HUES48 (cell line): Measurements from ENCODE around the gene EYS.

Source experiments
- H3K27ac ChIP-seq: one replicate; pipeline ENCODE4 v1.7.0; 2013; ENCODE audit warnings: low read depth, low read length, inconsistent platforms
- H3K27me3 ChIP-seq: 2 replicates; pipeline ENCODE4 v1.6.1; 2013; ENCODE audit warnings: mild to moderate bottlenecking, low read length; ENCODE audit not compliant: control insufficient read depth, insufficient read depth
- H3K36me3 ChIP-seq: 2 replicates; pipeline ENCODE4 v1.6.1; 2013; ENCODE audit warnings: low read length; ENCODE audit not compliant: control insufficient read depth, insufficient read depth
- H3K4me1 ChIP-seq: 2 replicates; pipeline ENCODE4 v1.6.1; 2013; ENCODE audit warnings: mild to moderate bottlenecking, low read length; ENCODE audit not compliant: control insufficient read depth, insufficient read depth
- H3K4me3 ChIP-seq: 2 replicates; pipeline ENCODE4 v1.5.1; 2013; ENCODE audit warnings: mild to moderate bottlenecking, low read depth, low read length
- H3K9ac ChIP-seq: 2 replicates; pipeline ENCODE4 v1.6.1; 2013; ENCODE audit warnings: mild to moderate bottlenecking, low read depth, low read length, moderate library complexity
- H3K9me3 ChIP-seq: 2 replicates; pipeline ENCODE4 v1.6.1; 2013; ENCODE audit warnings: low read length; ENCODE audit not compliant: control insufficient read depth, insufficient read depth

EYS gene

GRCh38 chr6:63706630-63707029, 2000.4 kb downstream of the EYS start:
- Histone ChIP-seq H3K9ac (no peak overlapping the region), H3K4me3 (no peak overlapping the region), H3K27ac (no peak overlapping the region), H3K27me3 (no peaks in the 10 kb centered on the region), H3K4me1 (no peaks in the 10 kb centered on the region), H3K9me3 (no peaks in the 10 kb centered on the region), H3K36me3 (peaks cover 97% of the 10 kb centered on the region)

DNA sequence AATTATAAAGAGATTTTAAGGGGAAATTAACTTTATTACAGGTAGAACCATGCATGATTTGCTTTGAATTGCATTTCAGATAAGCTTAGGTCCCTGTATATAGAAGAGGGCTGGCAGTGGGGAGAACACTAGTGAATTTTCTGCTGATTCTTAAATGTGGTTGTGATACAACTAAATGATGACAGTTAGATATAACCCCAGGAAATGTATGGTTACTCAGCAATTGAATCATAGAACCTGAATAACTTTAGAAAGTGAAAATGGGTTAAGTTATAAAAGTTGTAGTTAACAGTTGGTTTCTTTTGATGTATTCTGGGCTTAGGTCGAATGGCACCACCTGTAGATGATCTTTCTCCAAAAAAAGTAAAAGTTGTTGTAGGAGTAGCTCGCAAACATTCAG, 2001.3 kb downstream of the EYS start:
- peaks cover 97% of the 10 kb centered on the region for H3K36me3 ChIP-seq
- H3K9me3 ChIP-seq, result no peaks in the 10 kb centered on the region
- H3K4me3 ChIP-seq, result no peak overlapping the region
- H3K27me3 ChIP-seq, result no peaks in the 10 kb centered on the region
- H3K9ac ChIP-seq, result no peak overlapping the region
- no peak overlapping the region for H3K27ac ChIP-seq
- no peaks in the 10 kb centered on the region for H3K4me1 ChIP-seq

DNA sequence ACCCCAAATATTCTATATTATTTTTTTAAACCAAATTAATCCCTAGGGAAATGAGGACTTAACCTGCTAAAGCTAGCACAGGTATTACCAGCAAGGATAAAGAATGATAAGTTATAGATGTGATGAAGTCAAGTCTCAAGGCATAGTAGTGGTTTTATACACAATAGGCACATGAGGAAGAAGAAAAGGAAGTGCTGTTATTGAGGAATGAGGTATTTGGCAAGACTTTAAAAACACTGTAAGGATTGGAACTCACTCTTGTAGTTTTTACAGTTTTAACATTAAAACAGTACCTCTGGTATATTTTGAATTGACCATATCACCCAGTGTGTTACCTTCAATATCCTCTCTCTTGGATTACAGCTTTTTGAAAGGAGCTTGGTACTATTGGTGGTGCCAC, 2016.8 kb downstream of the EYS start:
- Histone ChIP-seq H3K36me3 (peaks cover 34% of the 10 kb centered on the region), H3K4me1 (no peaks in the 10 kb centered on the region), H3K27ac (no peak overlapping the region), H3K27me3 (no peaks in the 10 kb centered on the region), H3K9me3 (no peaks in the 10 kb centered on the region), H3K4me3 (no peak overlapping the region), H3K9ac (no peak overlapping the region)

GRCh38 chr6:63689421-63689820, 2017.6 kb downstream of the EYS start:
- Histone ChIP-seq H3K4me1 (no peaks in the 10 kb centered on the region), H3K9me3 (no peaks in the 10 kb centered on the region), H3K4me3 (no peak overlapping the region), H3K36me3 (peaks cover 34% of the 10 kb centered on the region), H3K27ac (no peak overlapping the region), H3K9ac (no peak overlapping the region), H3K27me3 (no peaks in the 10 kb centered on the region)

DNA sequence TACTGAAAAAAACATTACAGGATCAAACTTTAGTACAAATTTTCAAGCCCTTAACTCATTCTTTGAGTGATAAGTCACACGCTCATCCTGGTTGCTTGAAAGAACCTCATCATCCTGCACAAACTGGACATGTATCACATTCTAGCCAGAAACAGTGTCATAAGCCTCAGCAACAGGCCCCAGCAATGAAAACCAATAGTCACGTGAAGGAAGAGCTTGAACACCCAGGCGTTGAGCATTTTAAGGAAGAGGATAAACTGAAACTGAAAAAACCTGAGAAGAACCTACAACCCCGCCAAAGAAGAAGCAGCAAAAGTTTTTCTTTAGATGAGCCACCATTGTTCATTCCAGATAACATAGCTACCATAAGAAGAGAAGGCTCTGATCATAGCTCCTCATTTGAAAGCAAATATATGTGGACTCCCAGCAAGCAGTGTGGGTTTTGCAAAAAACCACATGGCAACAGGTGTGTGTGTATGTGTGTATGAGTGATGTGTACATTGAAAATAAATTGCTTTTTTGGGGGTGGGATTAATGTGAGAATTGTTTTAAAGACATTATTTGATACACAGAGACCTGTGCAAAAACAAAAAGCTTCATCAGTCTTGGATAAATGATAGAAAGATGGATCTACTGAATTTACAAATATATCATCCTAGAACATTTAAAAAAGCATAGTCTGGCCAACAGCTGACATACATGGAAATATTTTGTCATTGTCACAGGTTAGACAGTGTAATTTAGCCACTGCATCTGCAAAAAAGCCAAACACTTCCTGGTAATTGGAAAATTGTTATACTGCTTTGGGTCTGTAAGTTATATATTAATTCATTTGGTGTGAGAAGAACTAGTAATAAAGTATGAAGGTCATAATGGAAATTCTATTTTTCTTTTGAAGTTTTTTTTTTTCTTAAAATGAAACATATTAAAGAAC, 2021.3 kb downstream of the EYS start:
- no peak overlapping the region for H3K4me3 ChIP-seq
- no peaks in the 10 kb centered on the region for H3K27me3 ChIP-seq
- no peak overlapping the region for H3K27ac ChIP-seq
- H3K4me1 ChIP-seq, result no peaks in the 10 kb centered on the region
- H3K9me3 ChIP-seq, result no peaks in the 10 kb centered on the region
- H3K9ac ChIP-seq, result no peak overlapping the region
- peaks cover 44% of the 10 kb centered on the region for H3K36me3 ChIP-seq

- no peaks in the 10 kb centered on the region for H3K9me3 ChIP-seq
- H3K4me3 ChIP-seq, result no peak overlapping the region
- 0 out of 2 replicates have a peak, but pooled peaks cover 4% of the 10 kb centered on the region for H3K4me1 ChIP-seq
- H3K36me3 ChIP-seq, result peaks cover 54% of the 10 kb centered on the region
- no peak overlapping the region for H3K9ac ChIP-seq
- H3K27me3 ChIP-seq, result no peaks in the 10 kb centered on the region
- no peak overlapping the region for H3K27ac ChIP-seq
Measured at GRCh38 chr6:63683071-63683603, 2023.9 kb downstream of the EYS start.

GRCh38 chr6:63677282-63677681, 2029.7 kb downstream of the EYS start:
- Histone ChIP-seq H3K9me3 (no peaks in the 10 kb centered on the region), H3K4me3 (no peak overlapping the region), H3K36me3 (peaks cover 15% of the 10 kb centered on the region), H3K27me3 (no peaks in the 10 kb centered on the region), H3K9ac (no peak overlapping the region), H3K27ac (no peak overlapping the region), H3K4me1 (peaks cover 37% of the 10 kb centered on the region)

DNA sequence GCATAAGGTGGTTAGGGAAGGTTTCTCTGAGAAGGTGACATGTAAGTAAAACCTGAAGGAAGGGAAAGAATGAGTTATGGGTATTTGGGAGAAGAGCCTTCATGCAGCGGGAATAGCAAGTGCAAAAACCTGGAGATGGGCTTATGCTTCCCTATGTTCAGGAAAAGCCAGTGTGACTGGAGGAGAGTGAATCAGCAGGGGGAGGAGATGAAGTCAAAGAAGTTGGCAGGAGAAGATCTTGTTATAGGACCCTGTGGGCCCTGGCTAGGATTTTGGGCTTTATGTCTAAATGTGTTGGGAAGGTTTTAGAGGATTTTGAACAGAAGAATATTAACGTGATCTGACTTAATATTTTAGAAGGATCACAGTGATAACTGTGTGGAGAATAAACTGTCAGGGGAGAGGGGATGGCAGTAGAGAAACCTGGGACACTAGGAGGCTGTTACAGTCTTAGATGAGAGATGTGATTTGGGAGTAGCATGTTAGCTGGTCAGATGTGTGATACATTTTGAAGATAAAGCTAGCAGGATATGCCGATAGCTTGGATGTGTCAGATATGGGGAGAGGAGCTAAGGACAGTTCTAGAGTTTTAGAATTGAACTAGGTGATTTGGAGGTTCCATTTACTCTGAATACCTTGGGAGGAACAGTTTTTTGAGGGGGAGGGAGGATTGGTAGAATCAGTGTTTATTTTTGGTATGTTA, 2030.5 kb downstream of the EYS start:
- Histone ChIP-seq H3K9me3 (no peaks in the 10 kb centered on the region), H3K27ac (no peak overlapping the region), H3K36me3 (peaks cover 15% of the 10 kb centered on the region), H3K27me3 (no peaks in the 10 kb centered on the region), H3K4me1 (peaks cover 37% of the 10 kb centered on the region), H3K4me3 (no peak overlapping the region), H3K9ac (no peak overlapping the region)

DNA sequence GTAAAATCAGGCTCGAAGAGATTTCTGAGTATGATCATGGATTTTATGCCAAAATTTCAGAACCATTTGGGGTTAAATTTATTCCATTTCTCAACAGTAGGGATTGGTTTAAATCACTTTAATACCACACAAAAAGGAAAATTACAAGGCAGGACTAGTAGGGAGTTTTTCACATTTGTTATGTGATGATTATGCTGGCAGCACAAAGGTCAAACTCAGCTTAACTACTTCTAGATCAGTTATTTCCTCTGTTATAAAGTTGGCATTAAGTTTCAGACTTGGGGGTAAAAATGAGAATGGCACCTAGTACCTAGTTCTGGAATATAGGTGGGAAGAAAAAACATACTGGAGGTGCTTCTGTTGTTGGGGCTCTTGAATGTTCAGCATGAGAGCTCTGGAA, 2031.9 kb downstream of the EYS start:
- Histone ChIP-seq H3K4me3 (no peak overlapping the region), H3K27me3 (no peaks in the 10 kb centered on the region), H3K36me3 (peaks cover 4% of the 10 kb centered on the region), H3K27ac (no peak overlapping the region), H3K9me3 (no peaks in the 10 kb centered on the region), H3K9ac (no peak overlapping the region), H3K4me1 (peaks cover 37% of the 10 kb centered on the region)

- Histone ChIP-seq H3K36me3 (no peaks in the 10 kb centered on the region), H3K4me1 (peaks cover 37% of the 10 kb centered on the region), H3K27ac (no peak overlapping the region), H3K9me3 (no peaks in the 10 kb centered on the region), H3K27me3 (no peaks in the 10 kb centered on the region), H3K9ac (no peak overlapping the region), H3K4me3 (no peak overlapping the region)
Measured at GRCh38 chr6:63674635-63675034, 2032.4 kb downstream of the EYS start.

- peaks cover 37% of the 10 kb centered on the region for H3K4me1 ChIP-seq
- no peak overlapping the region for H3K27ac ChIP-seq
- no peaks in the 10 kb centered on the region for H3K36me3 ChIP-seq
- H3K9ac ChIP-seq, result no peak overlapping the region
- no peak overlapping the region for H3K4me3 ChIP-seq
- no peaks in the 10 kb centered on the region for H3K9me3 ChIP-seq
- H3K27me3 ChIP-seq, result no peaks in the 10 kb centered on the region
Measured at GRCh38 chr6:63673692-63674091, 2033.3 kb downstream of the EYS start.
